GM21528 (cell line): ENCODE measurements around the gene HAPLN3.

ENCODE experiments used
- ATAC-seq: cut with Tn5 transposase; IDR thresholded peaks from one replicate; pipeline ENCODE4 v1.9.1; 2021; ENCODE audit warnings: mild to moderate bottlenecking, moderate library complexity; ENCODE audit not compliant: unreplicated experiment, low FRiP score

The HAPLN3 gene

GRCh38 chr15:88833731-88834100 is 61.6 kb downstream of the HAPLN3 start:
- ATAC-seq: no peak

DNA sequence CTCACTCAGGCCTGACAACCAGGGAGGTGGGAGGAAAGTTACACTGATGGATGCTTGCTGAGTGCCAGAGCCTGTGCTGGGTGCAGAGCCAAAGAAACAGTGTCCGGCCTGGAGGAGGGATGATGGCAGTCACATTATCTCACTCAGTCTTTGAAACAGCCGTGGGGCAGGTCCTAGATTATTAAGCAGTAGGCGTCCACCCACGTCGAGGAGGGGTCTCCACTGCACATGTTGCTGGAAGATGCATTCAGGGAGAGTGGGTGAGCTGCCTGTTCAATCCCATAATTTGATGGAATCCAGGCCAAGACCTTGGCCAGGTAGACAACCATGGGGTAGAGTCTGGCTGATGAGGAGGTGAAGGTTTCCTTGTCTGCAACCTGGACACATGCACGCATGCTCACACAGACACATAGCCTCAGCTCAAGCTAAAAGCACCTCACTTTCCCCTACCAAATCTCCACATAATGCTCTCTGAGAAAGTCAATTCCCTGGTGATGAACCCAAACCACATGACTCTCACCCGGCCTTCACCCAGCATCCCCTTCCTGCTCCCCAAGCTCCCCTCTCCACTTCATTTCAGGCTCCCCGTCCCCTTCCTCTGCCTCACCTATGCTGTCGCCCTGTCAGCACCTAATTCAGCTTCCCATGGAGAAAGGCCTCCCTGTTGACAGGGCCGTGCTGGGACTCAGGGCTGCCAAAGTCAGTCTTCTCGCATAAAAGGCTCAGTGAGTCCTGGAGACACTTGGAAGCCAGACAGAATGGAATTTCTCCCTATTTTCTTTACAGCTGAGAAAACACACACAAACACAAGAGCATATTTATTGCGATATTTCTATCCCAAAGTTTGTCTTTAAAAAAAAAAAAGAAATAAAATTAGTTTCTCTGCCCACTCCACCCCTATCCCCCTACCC is 62.3 kb downstream of the HAPLN3 start:
- ATAC-seq: no peak

DNA sequence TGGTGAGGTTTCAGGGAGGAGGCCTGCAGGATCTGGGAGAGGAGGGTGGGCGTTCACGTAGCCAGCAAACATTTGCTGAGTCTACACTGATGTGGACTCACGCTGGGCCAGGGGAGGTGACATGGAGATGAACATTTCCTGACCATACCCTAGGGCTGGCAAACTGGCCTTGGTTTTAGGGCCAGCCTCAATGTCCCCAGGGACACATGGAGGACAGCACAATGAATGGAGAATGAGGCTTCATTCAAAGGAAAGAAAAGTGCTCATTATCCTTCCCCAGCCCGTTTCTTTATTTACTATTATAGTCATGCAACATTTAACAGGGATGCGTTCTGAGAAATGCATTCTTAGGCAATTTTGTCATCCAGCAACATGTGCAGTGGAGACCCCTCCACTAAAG is 65.3 kb downstream of the HAPLN3 start:
- ATAC-seq: no peak

- no peak for ATAC-seq
Observed at GRCh38 chr15:88828791-88829190, 66.6 kb downstream of the HAPLN3 start.
